Skin of body (tissue), 2 donors: ENCODE results near the gene HSFX3. TPM values are rescaled to one million over a fixed set of nuclear protein-coding genes. Genes with fewer than 3 reads are reported as not detected.
"Not testable (repeated sequence)": the region's sequence is repeated elsewhere in the genome, so short reads cannot be mapped to it uniquely, and the experiment has no call there.

Experiments
- DNase-seq: peaks from one replicate; lab custom pipeline; 2025; lab: John Stamatoyannopoulos, UW
- total RNA-seq: library from RNA; depleted of rRNA; stranded (reverse); fragments of >200 nt; gene quantifications from one replicate; pipeline ENCODE4 v1.2.3, GENCODE V29; 2014

Gene HSFX3
- total RNA-seq, 1 donor from 2014 or later, result not detected

- not testable (repeated sequence) for DNase-seq
Observed at GRCh38 chrX:149545545-149546543, 3.9 kb downstream of the HSFX3 start.

- DNase-seq, result no peak
Observed at GRCh38 chrX:149541521-149542047, 8.1 kb downstream of the HSFX3 start.

- no peak for DNase-seq
Observed at GRCh38 chrX:149540621-149541520, 8.9 kb downstream of the HSFX3 start, which contains the start of gene EOLA1. TSS of gene EOLA1 (plus strand) at chrX:149541012. CDS start at chrX:149545631, 4,619 bp downstream.

- DNase-seq, result peak; percentile 92
Observed at GRCh38 chrX:149540131-149540620, 9.5 kb downstream of the HSFX3 start.

- peak; percentile 93 for DNase-seq
Observed at GRCh38 chrX:149539283-149540130, 10.2 kb downstream of the HSFX3 start.

- DNase-seq, result not testable (repeated sequence)
Observed at GRCh38 chrX:149537474-149537873, 12.2 kb downstream of the HSFX3 start.

- not testable (repeated sequence) for DNase-seq
Observed at GRCh38 chrX:149534926-149535602, 14.7 kb downstream of the HSFX3 start.

- not testable (repeated sequence) for DNase-seq
Observed at GRCh38 chrX:149533999-149534398, 15.7 kb downstream of the HSFX3 start.

GRCh38 chrX:149532868-149533267, 16.9 kb downstream of the HSFX3 start:
- not testable (repeated sequence) for DNase-seq

- DNase-seq, result no peak
Observed at GRCh38 chrX:149531599-149531998, 18.1 kb downstream of the HSFX3 start.

GRCh38 chrX:149528381-149528780, 21.3 kb downstream of the HSFX3 start:
- no peak for DNase-seq

- DNase-seq, result peak; percentile 15
Observed at GRCh38 chrX:149527705-149528104, 22.0 kb downstream of the HSFX3 start.

- DNase-seq, result not testable (repeated sequence)
Observed at GRCh38 chrX:149526318-149527033, 23.2 kb downstream of the HSFX3 start.

- not testable (repeated sequence) for DNase-seq
Observed at GRCh38 chrX:149525903-149526302, 23.8 kb downstream of the HSFX3 start.

- DNase-seq, result not testable (repeated sequence)
Observed at GRCh38 chrX:149525389-149525788, 24.3 kb downstream of the HSFX3 start.

- DNase-seq, result no peak
Observed at GRCh38 chrX:149522916-149523315, 26.8 kb downstream of the HSFX3 start.

- no peak for DNase-seq
Observed at GRCh38 chrX:149521438-149521837, 28.3 kb downstream of the HSFX3 start.

- not testable (repeated sequence) for DNase-seq
Observed at GRCh38 chrX:149520636-149521277, 29.0 kb downstream of the HSFX3 start.
